GM12875 (cell line): Measurements from ENCODE around the gene NCKAP5.

Source experiments
- H3K4me3 ChIP-seq: one replicate; pipeline ENCODE4 v1.5.1; 2011; ENCODE audit warnings: low read depth, low read length, control low read depth
- CTCF ChIP-seq: IDR thresholded peaks from 2 replicates; pipeline ENCODE4 v1.5.1; 2011; ENCODE audit warnings: low read depth, mild to moderate bottlenecking, control low read depth, inconsistent platforms, low read length, moderate library complexity, borderline replicate concordance; ENCODE audit not compliant: insufficient read depth

Gene NCKAP5

GRCh38 chr2:133341575-133341974 is 226.7 kb downstream of the NCKAP5 start:
- H3K4me3 ChIP-seq: no peak overlapping the region
- TF ChIP-seq CTCF: no peak

- TF ChIP-seq CTCF: no peak
- H3K4me3 ChIP-seq: no peak overlapping the region
These were observed 230.0 kb downstream of the NCKAP5 start for GRCh38 chr2:133338224-133338623.

- H3K4me3 ChIP-seq: no peak overlapping the region
- TF ChIP-seq CTCF: no peak
These were observed 233.3 kb downstream of the NCKAP5 start for GRCh38 chr2:133334923-133335322.

- TF ChIP-seq CTCF: no peak
- no peak overlapping the region for H3K4me3 ChIP-seq
These were observed 235.1 kb downstream of the NCKAP5 start for GRCh38 chr2:133333181-133333580.

- TF ChIP-seq CTCF: no peak
These were observed 236.8 kb downstream of the NCKAP5 start for GRCh38 chr2:133331436-133331835.

GRCh38 chr2:133326652-133327397 is 241.4 kb downstream of the NCKAP5 start:
- H3K4me3 ChIP-seq: no peak overlapping the region
- no peak for TF ChIP-seq CTCF

More at GRCh38 chr2:133331436-133331835, 236.8 kb downstream of the NCKAP5 start:
- H3K4me3 ChIP-seq: no peak overlapping the region

GRCh38 chr2:133324150-133324561 is 244.1 kb downstream of the NCKAP5 start:
- no peak for TF ChIP-seq CTCF

More at GRCh38 chr2:133324150-133324561, 244.1 kb downstream of the NCKAP5 start:
- no peak overlapping the region for H3K4me3 ChIP-seq
